HFFc6 (cell line): ENCODE results near the gene NELFB. TPM values are rescaled to one million over a fixed set of nuclear protein-coding genes. Genes with fewer than 3 reads are reported as not detected.

Experiments
- DNase-seq: peaks from one replicate; pipeline ENCODE4 v3.0.0-alpha.2; 2018
- H3K27ac Mint-ChIP-seq: 2 replicates; pipeline ENCODE4 v1.8.0; 2020; ENCODE audit warnings: mild to moderate bottlenecking, mixed read lengths
- H3K27me3 Mint-ChIP-seq: 2 replicates; pipeline ENCODE4 v1.8.0; 2021; ENCODE audit warnings: mild to moderate bottlenecking, moderate library complexity, mixed read lengths; ENCODE audit not compliant: insufficient read depth
- H3K36me3 Mint-ChIP-seq: 2 replicates; pipeline ENCODE4 v1.8.0; 2021; ENCODE audit warnings: low read depth, mixed read lengths
- H3K4me1 Mint-ChIP-seq: 2 replicates; pipeline ENCODE4 v1.8.0; 2020; ENCODE audit warnings: low read depth, mixed read lengths
- H3K4me3 Mint-ChIP-seq: 2 replicates; pipeline ENCODE4 v1.8.0; 2020; ENCODE audit warnings: mild to moderate bottlenecking, moderate library complexity, mixed read lengths
- H3K9me3 Mint-ChIP-seq: 2 replicates; pipeline ENCODE4 v1.8.0; 2020; ENCODE audit warnings: mild to moderate bottlenecking, mixed read lengths
- CTCF ChIP-seq: fragments of 200-600 bp; sonication (generic); IDR thresholded peaks from 2 replicates; pipeline ENCODE4 v1.5.0; 2021; ENCODE audit warnings: antibody characterized with exemption, mild to moderate bottlenecking
- total RNA-seq, 6 experiments: library from RNA; stranded (reverse); fragmentation: NEBNext Ultra II Directional; extraction: Animal tissue kit (Norgen Biotek cat#: 25700); gene quantifications; 2 replicates in 1 of 6; 3 replicates in 5 of 6; pipeline ENCODE4 v1.2.3, GENCODE V29; 2021

NELFB gene
- total RNA-seq, 6 experiments from 2014 or later, result 48.5 to 59.9 (median 52.7) TPM

GRCh38 chr9:137232510-137232909 is 22.6 kb upstream of the NELFB start:
- no peak overlapping the region for H3K27ac Mint-ChIP-seq
- no peaks in the 10 kb centered on the region for H3K36me3 Mint-ChIP-seq
- no peaks in the 10 kb centered on the region for H3K27me3 Mint-ChIP-seq
- DNase-seq, result no peak
- H3K4me3 Mint-ChIP-seq, result no peak overlapping the region
- H3K9me3 Mint-ChIP-seq, result no peaks in the 10 kb centered on the region
- no peak for TF ChIP-seq CTCF
- peaks cover 4% of the 10 kb centered on the region for H3K4me1 Mint-ChIP-seq

- Mint-ChIP-seq H3K9me3 (no peaks in the 10 kb centered on the region), H3K4me3 (no peak overlapping the region), H3K36me3 (no peaks in the 10 kb centered on the region), H3K4me1 (no peaks in the 10 kb centered on the region), H3K27me3 (no peaks in the 10 kb centered on the region), H3K27ac (no peak overlapping the region)
- no peak for DNase-seq
- no peak for TF ChIP-seq CTCF
These were observed 21.8 kb upstream of the NELFB start for GRCh38 chr9:137233143-137233980.

- Mint-ChIP-seq H3K9me3 (no peaks in the 10 kb centered on the region), H3K36me3 (no peaks in the 10 kb centered on the region), H3K4me3 (no peak overlapping the region), H3K27ac (no peak overlapping the region), H3K4me1 (peaks cover 6% of the 10 kb centered on the region), H3K27me3 (no peaks in the 10 kb centered on the region)
- no peak for TF ChIP-seq CTCF
- no peak for DNase-seq
These were observed 21.0 kb upstream of the NELFB start for GRCh38 chr9:137234055-137234697.

GRCh38 chr9:137234758-137235423 is 20.2 kb upstream of the NELFB start:
- H3K4me3 Mint-ChIP-seq, result no peak overlapping the region
- peaks cover 7% of the 10 kb centered on the region for H3K4me1 Mint-ChIP-seq
- no peaks in the 10 kb centered on the region for H3K9me3 Mint-ChIP-seq
- H3K27ac Mint-ChIP-seq, result no peak overlapping the region
- no peak for DNase-seq
- TF ChIP-seq CTCF, result no peak
- H3K27me3 Mint-ChIP-seq, result no peaks in the 10 kb centered on the region; the same call in 1 of the 2 replicates
- no peaks in the 10 kb centered on the region for H3K36me3 Mint-ChIP-seq

GRCh38 chr9:137235424-137236237 is 19.5 kb upstream of the NELFB start:
- Mint-ChIP-seq H3K27ac (no peak overlapping the region), H3K9me3 (no peaks in the 10 kb centered on the region), H3K4me3 (no peak overlapping the region), H3K4me1 (peaks cover 7% of the 10 kb centered on the region), H3K27me3 (no peaks in the 10 kb centered on the region; the same call in 1 of the 2 replicates), H3K36me3 (no peaks in the 10 kb centered on the region)
- TF ChIP-seq CTCF, result no peak
- DNase-seq, result no peak
